Mononuclear cell (primary cell): ENCODE results near the gene ARHGEF19. TPM values are rescaled to one million over a fixed set of nuclear protein-coding genes. Genes with fewer than 3 reads are reported as not detected.
A peak's percentile ranks its signal among the peaks of the same experiment; 100 is the strongest.
"Not testable (repeated sequence)": the region's sequence is repeated elsewhere in the genome, so short reads cannot be mapped to it uniquely, and the experiment has no call there.

Experiments used
- H3K27me3 ChIP-seq: 2 replicates; pipeline ENCODE4 v1.6.0; 2011; ENCODE audit warnings: low read length, control low read depth; ENCODE audit not compliant: insufficient read depth
- H3K4me1 ChIP-seq: 2 replicates; pipeline ENCODE4 v1.5.1; 2011; ENCODE audit warnings: mild to moderate bottlenecking, low read length, control low read depth; ENCODE audit not compliant: insufficient read depth
- H3K4me3 ChIP-seq: 2 replicates; pipeline ENCODE4 v1.5.1; 2011; ENCODE audit warnings: mild to moderate bottlenecking, low read length, moderate library complexity
- H3K9me3 ChIP-seq: 2 replicates; pipeline ENCODE4 v1.5.1; 2011; ENCODE audit warnings: low read depth, mild to moderate bottlenecking, control low read depth, low read length
- total RNA-seq: library from RNA; depleted of rRNA; stranded (reverse); fragments of >200 nt; gene quantifications from one replicate; pipeline ENCODE4 v1.2.3, GENCODE V29; 2012

Gene ARHGEF19
- total RNA-seq, 1 donor = 1.9 TPM

DNA sequence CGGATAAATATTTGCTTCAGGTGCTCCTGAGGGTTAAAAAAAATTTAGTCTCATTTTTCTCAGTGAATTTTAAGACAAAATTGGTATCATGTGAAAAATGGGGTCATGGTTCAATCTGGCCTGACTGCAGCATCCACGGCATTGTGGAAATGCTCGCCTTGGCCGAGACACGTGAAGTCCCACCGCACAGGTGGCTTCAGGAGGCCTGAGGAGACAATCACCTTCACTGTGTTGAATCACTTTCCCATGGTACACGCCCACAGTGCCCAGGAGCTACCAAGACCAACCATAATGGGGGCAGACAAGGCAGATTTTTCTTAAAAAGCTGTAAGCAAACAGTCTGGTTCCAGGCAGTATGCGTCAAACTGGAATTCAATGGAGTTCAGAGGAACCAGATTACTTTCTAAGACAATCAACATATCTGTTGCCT is 35.6 kb upstream of the ARHGEF19 start:
- H3K4me1 ChIP-seq = peaks cover 22% of the 10 kb centered on the region
- no peaks in the 10 kb centered on the region for H3K27me3 ChIP-seq
- no peaks in the 10 kb centered on the region for H3K9me3 ChIP-seq
- H3K4me3 ChIP-seq = no peak overlapping the region

DNA sequence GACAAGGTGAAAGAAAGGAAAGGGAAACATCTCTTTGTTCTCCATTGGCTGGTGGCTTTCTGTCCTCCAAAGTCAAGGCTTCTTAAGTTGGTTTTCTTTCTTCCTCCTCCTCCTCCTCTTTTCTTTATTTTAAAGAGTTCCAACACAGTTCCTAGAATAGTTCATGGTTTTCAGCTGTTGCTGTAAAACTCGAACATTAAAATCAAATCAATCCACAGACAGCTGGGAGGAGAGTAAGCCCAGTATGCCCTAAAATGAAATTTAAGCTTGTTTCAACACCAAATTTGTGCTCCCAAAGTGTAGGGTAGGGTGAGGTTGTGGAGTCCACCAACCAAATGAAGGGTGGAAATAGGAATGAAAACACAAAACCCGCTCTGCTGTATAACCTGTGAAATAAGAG is 35.0 kb upstream of the ARHGEF19 start:
- Histone ChIP-seq H3K4me1 (peaks cover 22% of the 10 kb centered on the region), H3K4me3 (no peak overlapping the region)

DNA sequence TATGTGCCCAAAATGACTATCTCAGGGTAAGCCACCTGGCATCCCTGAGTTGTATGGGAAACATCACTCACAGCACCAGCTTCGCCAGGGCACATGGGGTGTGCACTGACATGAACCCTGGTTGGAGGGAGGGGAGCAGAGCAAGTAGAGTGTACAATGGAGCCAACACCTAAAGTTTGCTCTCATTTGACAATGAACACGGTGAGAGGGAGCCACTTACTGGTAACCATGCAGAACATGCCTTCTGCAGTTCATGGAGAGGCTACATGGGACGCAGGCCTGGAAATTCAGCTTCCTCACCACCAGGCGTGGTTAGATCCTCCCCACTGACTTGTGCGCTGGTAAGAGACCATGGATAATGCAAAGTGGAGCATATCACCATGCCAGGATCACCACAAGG is 34.5 kb upstream of the ARHGEF19 start:
- no peaks in the 10 kb centered on the region for H3K9me3 ChIP-seq
- H3K27me3 ChIP-seq = no peaks in the 10 kb centered on the region
- peaks cover 22% of the 10 kb centered on the region for H3K4me1 ChIP-seq
- H3K4me3 ChIP-seq = no peak overlapping the region

More for the DNA sequence above, 35.0 kb upstream of the ARHGEF19 start:
- no peaks in the 10 kb centered on the region for H3K27me3 ChIP-seq
- no peaks in the 10 kb centered on the region for H3K9me3 ChIP-seq

DNA sequence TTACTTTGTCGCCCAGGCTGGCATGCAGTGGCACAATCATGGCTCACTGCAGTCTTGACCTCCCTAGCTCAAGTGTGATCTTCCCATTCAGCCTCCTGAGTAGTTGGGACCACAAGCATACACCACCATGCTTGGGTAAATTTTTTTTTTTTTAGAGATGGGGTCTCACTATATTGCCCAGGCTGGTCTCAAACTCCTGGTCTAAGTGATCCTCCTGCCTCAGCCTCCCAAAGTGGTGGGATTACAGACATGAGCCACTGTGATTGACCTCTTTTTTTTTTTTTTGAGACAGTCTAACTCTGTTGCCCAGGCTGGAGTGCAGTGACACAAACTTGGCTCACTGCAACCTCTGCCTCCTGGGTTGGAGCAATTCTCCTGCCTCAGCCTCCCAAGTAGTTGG is 33.8 kb upstream of the ARHGEF19 start:
- not testable (repeated sequence) for H3K9me3 ChIP-seq, H3K4me3 ChIP-seq, H3K27me3 ChIP-seq
- peaks cover 22% of the 10 kb centered on the region for H3K4me1 ChIP-seq

DNA sequence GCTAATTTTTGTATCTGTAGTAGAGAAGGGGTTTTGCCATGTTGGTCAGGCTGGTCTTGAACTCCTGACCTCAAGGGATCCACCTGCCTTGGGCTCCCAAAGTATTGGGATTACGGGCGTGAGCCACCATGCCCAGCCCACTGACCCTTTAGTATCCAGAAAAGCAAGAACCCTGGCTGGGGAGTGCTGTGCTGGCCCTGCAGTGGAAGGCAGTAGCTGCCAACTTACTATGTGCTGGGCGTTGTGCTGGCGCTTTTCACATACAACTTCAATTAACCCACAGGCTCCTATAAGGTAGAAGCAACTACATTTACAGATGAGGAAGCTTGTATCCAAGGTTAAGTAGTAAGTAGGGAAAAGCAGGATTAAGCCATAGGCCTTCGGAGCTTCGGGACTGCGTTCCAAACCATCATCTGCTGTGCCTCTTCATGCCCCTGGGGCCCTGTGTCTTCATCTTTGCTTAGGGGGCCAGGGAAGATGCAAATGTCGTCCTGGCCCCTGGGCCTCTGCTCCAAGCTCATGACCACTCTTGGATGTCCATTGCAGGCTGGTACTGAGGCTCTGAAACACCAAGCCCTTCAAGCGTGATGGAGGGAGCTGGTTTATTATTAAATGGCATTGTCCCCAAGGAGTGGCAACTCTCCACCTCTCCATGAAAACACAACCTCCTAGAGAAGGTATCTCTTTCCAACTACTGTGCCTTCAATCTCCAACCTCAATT is 33.2 kb upstream of the ARHGEF19 start:
- no peaks in the 10 kb centered on the region for H3K27me3 ChIP-seq
- no peaks in the 10 kb centered on the region for H3K9me3 ChIP-seq
- H3K4me1 ChIP-seq = peaks cover 22% of the 10 kb centered on the region
- no peak overlapping the region for H3K4me3 ChIP-seq

DNA sequence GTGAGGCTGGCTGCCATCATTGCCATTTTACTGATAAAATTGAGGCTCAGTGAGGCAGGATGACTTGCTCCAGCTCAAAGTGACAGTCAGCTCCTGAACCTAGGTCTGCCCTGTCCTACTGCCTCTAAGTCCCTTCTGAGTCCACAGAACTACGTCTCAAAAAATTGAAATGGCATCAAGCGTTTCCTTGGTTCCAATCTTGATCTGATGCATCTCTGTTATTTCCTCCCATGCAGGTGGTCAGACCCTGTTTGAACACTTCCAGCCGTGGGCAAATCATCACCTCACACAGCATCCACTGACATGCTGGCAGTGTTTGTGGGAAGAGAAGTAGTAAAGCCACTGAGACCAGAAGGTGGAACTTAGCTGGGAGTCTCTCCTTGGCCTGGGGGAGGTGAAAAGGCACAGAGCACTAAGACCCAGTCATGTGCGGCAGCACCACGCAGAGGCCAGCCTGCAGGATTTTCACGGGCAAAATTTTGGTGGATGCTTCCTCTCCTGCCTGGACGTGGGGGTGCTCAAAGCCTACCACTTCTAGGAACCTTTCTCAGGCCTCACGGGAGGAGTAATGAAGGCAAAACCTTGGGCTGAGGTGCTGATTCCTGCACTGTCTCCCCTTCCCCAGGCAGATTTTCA is 32.3 kb upstream of the ARHGEF19 start:
- Histone ChIP-seq H3K4me1 (peaks cover 18% of the 10 kb centered on the region), H3K4me3 (no peak overlapping the region), H3K9me3 (no peaks in the 10 kb centered on the region), H3K27me3 (no peaks in the 10 kb centered on the region)

DNA sequence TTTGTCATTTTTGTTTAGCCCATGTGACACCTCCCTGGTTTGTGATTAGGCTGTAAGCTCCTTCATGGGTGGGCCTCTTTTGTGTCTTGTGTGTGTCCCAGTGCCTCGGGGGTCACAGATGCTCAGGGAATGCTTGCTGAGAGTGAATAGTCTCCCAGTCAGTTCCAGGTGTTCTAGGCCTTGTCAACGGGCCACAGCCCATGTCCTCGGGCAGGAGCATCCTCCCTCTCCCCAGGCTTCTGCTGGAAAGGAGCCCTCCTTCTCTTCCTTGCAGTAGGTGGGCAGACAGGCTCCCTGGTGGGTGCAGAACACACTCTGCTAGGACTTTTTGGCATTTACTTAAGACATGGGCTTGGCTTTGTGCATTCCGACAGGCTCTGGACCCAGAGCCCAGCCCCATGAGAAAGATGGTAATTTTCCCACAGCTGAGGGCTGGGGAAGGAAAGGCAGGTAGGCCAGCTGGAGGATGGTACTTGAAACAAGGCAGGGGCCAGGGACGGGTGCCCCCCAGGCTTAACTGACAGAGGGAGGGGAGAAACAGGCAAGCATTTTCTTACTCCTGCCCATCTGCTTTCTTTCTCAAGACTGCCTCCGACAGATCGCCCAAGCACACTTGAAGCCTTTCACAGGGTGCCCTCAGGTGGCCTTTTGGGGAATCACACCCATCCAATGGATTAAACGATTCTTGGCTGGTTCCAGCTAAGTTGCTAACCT is 31.6 kb upstream of the ARHGEF19 start:
- Histone ChIP-seq H3K4me3 (no peak overlapping the region), H3K27me3 (no peaks in the 10 kb centered on the region), H3K4me1 (peaks cover 11% of the 10 kb centered on the region), H3K9me3 (no peaks in the 10 kb centered on the region)

DNA sequence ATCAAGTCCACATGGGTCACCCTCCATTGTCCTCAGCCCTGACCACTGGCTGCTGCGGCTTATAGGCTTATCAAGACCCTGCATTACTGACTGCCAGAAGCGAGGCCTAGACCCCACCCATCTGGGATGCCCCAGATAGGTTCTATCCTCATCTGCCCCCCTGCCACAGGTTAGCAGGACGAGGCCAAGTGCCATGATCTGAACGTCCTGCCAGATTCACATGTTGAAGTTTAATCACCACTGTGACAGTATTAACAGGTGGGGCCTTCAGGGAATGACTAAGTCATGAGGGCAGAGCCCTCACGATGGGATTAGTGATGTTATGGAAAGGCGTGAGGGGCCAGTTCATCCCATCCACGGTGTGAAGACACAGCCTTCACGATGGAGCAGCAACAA is 30.8 kb upstream of the ARHGEF19 start:
- no peaks in the 10 kb centered on the region for H3K27me3 ChIP-seq

DNA sequence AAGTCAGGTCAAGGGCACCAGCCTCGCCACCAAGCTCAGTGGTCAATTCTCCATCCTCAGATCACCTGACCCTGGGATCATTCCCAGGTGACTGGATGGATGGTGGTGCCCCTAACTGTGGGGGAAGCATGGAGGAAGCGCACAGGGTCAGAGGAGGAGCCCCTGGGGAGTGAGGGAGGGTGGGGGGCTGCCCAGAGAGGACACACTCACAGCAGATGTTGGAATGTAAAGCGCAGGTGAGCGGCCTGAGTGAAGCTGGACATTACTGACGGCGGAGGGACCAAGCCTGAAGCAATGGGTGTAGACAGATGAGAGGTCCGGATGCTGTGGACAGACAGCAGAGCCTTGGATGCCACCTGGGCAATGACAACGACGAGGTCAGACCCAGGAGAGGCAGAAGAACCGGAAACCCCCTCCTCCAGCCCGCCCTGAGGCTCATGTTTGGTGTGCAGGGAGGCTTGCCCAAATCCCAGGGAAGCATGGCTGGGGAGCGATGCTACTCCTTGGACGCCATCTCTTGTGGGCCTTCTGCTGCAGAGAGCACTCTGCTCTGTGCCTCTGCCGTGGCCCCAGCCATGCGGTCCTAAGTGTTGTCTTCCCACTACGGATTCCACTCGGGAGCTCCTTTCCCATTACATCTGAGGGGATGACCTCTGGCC is 30.2 kb upstream of the ARHGEF19 start:
- Histone ChIP-seq H3K4me1 (peaks cover 9% of the 10 kb centered on the region), H3K27me3 (no peaks in the 10 kb centered on the region), H3K4me3 (no peak overlapping the region), H3K9me3 (no peaks in the 10 kb centered on the region)

More for the DNA sequence above, 30.8 kb upstream of the ARHGEF19 start:
- no peaks in the 10 kb centered on the region for H3K9me3 ChIP-seq
- peaks cover 5% of the 10 kb centered on the region for H3K4me1 ChIP-seq
- no peak overlapping the region for H3K4me3 ChIP-seq

DNA sequence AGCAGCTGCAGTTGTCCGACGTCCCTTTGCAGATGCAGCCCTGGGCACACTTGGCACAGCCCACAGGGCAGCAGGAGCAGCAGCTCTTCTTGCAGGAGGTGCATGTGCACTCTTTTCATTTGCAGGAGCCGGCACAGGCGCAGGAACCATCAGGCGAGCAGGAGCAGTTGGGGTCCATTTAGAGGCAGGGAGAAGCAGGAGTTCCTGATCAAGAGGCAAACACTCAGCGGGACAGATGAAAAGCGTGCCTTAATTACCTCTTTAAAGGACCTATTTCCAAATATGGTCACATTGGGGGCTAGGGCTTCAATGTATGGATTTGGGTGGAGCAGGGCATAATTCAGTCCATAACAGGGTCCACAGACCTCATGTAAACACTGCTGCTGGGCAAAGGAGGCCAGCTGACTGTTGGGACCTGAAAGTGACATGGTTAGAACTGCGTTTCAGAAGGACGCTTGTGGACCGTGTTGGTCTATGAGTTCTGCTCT is 28.8 kb upstream of the ARHGEF19 start:
- no peak overlapping the region for H3K4me3 ChIP-seq
- peaks cover 21% of the 10 kb centered on the region for H3K4me1 ChIP-seq
- H3K27me3 ChIP-seq = no peaks in the 10 kb centered on the region
- H3K9me3 ChIP-seq = no peaks in the 10 kb centered on the region

DNA sequence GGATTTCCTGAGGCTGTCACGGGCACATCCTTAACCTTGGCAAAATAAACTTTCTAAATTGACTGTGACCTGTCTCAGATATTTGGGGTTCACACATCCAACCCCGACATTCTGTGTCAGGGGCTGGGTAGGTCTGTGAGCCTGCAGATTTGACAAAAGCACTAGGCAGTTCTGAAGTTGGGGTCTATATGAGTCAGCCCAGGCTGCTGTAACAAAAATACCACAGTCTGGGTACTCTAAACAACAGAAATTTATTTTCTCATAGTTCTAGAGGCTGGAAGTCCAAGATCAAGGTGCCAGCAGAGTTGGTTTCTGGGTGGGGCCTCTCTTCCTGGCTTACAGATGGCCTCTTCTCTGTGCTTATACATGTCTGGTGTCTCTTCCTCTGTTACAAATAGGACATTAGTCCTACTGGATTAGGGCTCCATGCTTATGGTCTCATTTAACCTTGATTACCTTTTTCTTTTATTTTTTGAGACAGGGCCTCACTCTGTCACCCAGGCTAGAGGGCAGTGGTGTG is 27.6 kb upstream of the ARHGEF19 start:
- H3K27me3 ChIP-seq = no peaks in the 10 kb centered on the region
- peaks cover 26% of the 10 kb centered on the region for H3K4me1 ChIP-seq
- H3K4me3 ChIP-seq = no peak overlapping the region
- H3K9me3 ChIP-seq = no peaks in the 10 kb centered on the region

DNA sequence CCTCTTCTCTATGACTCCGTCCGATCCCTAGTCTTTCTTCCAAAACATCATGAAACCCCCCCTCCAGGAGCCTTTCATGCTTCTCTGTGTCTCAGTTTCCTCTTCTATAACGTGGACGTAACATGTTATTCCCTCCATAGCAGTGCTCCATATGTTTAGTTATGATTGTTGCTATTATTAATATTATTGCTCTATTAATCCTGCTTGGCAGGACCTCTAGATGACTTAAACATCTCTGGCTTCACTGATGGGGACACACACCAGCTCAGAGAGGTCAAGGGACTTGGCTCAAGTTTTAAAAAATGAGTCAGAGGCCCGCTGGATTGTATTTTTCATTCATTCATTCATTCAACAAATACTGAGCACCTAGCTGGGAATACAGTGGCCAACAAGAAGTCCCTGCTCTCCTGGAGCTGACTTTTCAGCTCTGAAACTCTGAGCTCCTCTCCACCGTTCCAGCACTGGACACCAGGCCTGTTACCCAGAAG is 24.9 kb upstream of the ARHGEF19 start:
- Histone ChIP-seq H3K4me1 (peaks cover 20% of the 10 kb centered on the region), H3K9me3 (no peaks in the 10 kb centered on the region), H3K4me3 (peak overlapping the region; percentile 60), H3K27me3 (no peaks in the 10 kb centered on the region)

DNA sequence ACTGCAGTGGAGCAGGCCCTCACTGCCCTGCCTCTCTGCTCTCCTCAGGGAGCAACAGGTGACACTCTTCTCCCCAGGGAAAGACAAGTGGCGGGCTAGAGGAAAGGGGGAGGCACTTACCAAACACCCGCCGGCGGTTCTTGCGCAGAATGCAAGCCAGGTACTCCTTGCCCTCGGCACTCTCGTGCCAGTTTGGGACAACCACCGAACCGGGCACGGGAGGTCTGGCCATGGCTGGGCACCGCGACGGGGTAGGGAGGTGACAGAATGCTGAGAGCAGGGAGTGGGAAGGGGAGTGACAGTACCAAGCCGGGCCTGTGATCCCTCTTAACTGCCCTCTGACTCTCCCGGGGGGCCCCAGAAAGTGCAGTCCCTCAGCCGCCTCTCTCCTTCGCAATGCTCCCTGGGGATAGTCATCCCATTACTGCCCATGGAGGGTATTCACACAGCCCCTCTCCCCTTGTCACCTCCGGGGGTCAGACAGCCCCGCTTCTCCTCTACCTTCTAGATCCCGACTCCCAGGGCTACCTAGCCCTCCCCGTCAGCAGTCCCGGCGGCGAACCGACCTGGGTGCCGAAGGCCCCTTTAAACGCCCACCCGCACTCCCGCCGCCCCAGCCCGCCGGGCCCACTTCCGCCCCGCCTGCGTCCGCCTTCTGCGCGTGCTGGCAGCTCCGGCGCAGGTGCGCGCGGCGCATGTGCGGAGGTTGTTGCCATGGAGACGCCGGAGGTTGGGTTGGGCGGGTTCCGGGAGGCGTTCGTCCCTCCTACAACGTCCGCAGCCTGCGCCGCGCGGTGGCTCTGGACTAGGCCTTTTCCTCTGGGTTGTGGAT is 24.3 kb upstream of the ARHGEF19 start, which contains the start of gene CPLANE2:
Gene CPLANE2 (minus strand): TSS at position 673 of the 832 bp plus-strand sequence. CDS start 441 bp downstream, at position 232.
- H3K27me3 ChIP-seq = no peaks in the 10 kb centered on the region
- H3K9me3 ChIP-seq = no peaks in the 10 kb centered on the region
- peaks cover 20% of the 10 kb centered on the region for H3K4me1 ChIP-seq
- H3K4me3 ChIP-seq = peak within 1 kb of the TSS; percentile 60
